ENCODE measurements around the gene STK38.
"Not testable (repeated sequence)": the region's sequence is repeated elsewhere in the genome, so short reads cannot be mapped to it uniquely, and the experiment has no call there.

STK38 gene

GRCh38 chr6:36455486-36456027 lies 91.7 kb downstream of the STK38 start:
- TF ChIP-seq FOXP2 (optimal IDR thresholded peaks at IDR 0.05; ENCODE audit: control extremely low read depth, extremely low read length, insufficient read depth) (no peak), EZH2 (IDR thresholded peaks at IDR 0.05) (no peak), POLR2AphosphoS5 (IDR thresholded peaks at IDR 0.05; ENCODE audit: borderline replicate concordance, low read depth, low read length) (no peak)
- Histone ChIP-seq H3K36me3 (ENCODE audit: insufficient read depth, low read length) (peaks cover 24% of the 10 kb centered on the region), H3K27ac (no peak overlapping the region), H3K4me3 (no peak overlapping the region), H3K9ac (ENCODE audit: insufficient read length) (no peak overlapping the region), H3K9me3 (ENCODE audit: low read depth, low read length) (no peaks in the 10 kb centered on the region)
- DNase-seq (ENCODE audit: low read depth, low spot score), result no peak

- H3K4me3 ChIP-seq; H3K9ac ChIP-seq (ENCODE audit: insufficient read length); DNase-seq (ENCODE audit: low read depth, low spot score); H3K27ac ChIP-seq; H3K9me3 ChIP-seq (ENCODE audit: low read depth, low read length): not testable (repeated sequence)
- peaks cover 41% of the 10 kb centered on the region for H3K36me3 ChIP-seq (ENCODE audit: insufficient read depth, low read length)
Observed at GRCh38 chr6:36452897-36453296, 94.4 kb downstream of the STK38 start.

- H3K9ac ChIP-seq (ENCODE audit: insufficient read length); H3K27ac ChIP-seq; H3K4me3 ChIP-seq; DNase-seq (ENCODE audit: low read depth, low spot score); H3K9me3 ChIP-seq (ENCODE audit: low read depth, low read length): not testable (repeated sequence)
- peaks cover 48% of the 10 kb centered on the region for H3K36me3 ChIP-seq (ENCODE audit: insufficient read depth, low read length)
Observed at GRCh38 chr6:36449173-36449572, 98.1 kb downstream of the STK38 start.

DNA sequence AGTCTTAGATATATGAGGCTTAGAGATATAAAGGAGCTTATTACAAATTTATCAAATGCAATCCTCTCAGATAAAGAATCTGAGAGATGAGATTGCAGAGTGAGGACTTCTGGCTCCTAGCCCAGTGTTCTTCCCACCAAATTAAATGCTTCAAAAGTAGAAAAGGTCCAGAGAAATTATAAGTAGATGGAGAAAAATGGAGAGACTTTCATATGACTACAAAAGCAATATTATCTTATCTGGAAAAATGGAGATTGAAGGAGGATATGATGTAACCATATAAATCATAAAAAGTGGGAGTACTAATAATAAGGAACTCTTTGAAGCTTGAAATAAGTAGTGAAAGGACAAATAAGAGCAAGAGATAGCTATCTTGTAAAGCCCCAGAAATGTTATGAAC lies 101.7 kb downstream of the STK38 start:
- H3K36me3 ChIP-seq (ENCODE audit: insufficient read depth, low read length), result peaks cover 32% of the 10 kb centered on the region
- DNase-seq (ENCODE audit: low read depth, low spot score), result no peak
- H3K4me3 ChIP-seq, result peak overlapping the region; percentile 52
- TF ChIP-seq EZH2 (IDR thresholded peaks at IDR 0.05), result no peak
- TF ChIP-seq POLR2AphosphoS5 (IDR thresholded peaks at IDR 0.05; ENCODE audit: borderline replicate concordance, low read depth, low read length), result no peak
- no peak for TF ChIP-seq FOXP2 (optimal IDR thresholded peaks at IDR 0.05; ENCODE audit: control extremely low read depth, extremely low read length, insufficient read depth)
- 0 out of 2 replicates have a peak, but pooled peaks cover 5% of the 10 kb centered on the region for H3K9me3 ChIP-seq (ENCODE audit: low read depth, low read length)
- H3K27ac ChIP-seq, result peak overlapping the region; percentile 95
- peak overlapping the region; percentile 41 for H3K9ac ChIP-seq (ENCODE audit: insufficient read length)

GRCh38 chr6:36444470-36444869 lies 102.8 kb downstream of the STK38 start:
- DNase-seq (ENCODE audit: low read depth, low spot score), result no peak
- Histone ChIP-seq H3K4me3 (peak overlapping the region; percentile 81), H3K9ac (ENCODE audit: insufficient read length) (peak overlapping the region; percentile 93), H3K9me3 (ENCODE audit: low read depth, low read length) (0 out of 2 replicates have a peak, but pooled peaks cover 5% of the 10 kb centered on the region), H3K27ac (peak overlapping the region; percentile 90), H3K36me3 (ENCODE audit: insufficient read depth, low read length) (peaks cover 30% of the 10 kb centered on the region)
- TF ChIP-seq FOXP2 (optimal IDR thresholded peaks at IDR 0.05; ENCODE audit: control extremely low read depth, extremely low read length, insufficient read depth), result no peak
- TF ChIP-seq EZH2 (IDR thresholded peaks at IDR 0.05), result no peak
- no peak for TF ChIP-seq POLR2AphosphoS5 (IDR thresholded peaks at IDR 0.05; ENCODE audit: borderline replicate concordance, low read depth, low read length)
